Lung (tissue), 12 donors: ENCODE data around the gene RAB3C. TPM values are rescaled to one million over a fixed set of nuclear protein-coding genes. Genes with fewer than 3 reads are reported as not detected.

Experiments used
- ATAC-seq: fragments of 200-7000 bp; cut with Tn5 transposase; one replicate; pipeline ENCODE4 v1.9.1; 2020; ENCODE audit warnings: moderate number of reproducible peaks; ENCODE audit not compliant: insufficient read depth, low FRiP score
- DNase-seq, 3 donors: peaks; one replicate each; pipeline ENCODE4 v3.0.0-alpha.2; 2013 to 2017
- H3K27ac ChIP-seq, 2 donors: one replicate each; pipeline ENCODE4 v1.5.1; 2013; ENCODE audit warnings: mild to moderate bottlenecking in 2 of 2, moderate library complexity in 2 of 2, control low read depth in 1 of 2, inconsistent platforms in 1 of 2, low read depth in 1 of 2, low read length in 1 of 2
- H3K27me3 ChIP-seq, 3 donors: one replicate each; pipeline ENCODE4 v1.5.1; 2013; ENCODE audit warnings: low read length in 2 of 3; ENCODE audit not compliant: control insufficient read depth in 3 of 3, insufficient read depth in 3 of 3
- H3K36me3 ChIP-seq, 4 donors: one replicate each; pipeline ENCODE4 v1.5.1; 2013; ENCODE audit warnings: low read length in 4 of 4, mild to moderate bottlenecking in 1 of 4, moderate library complexity in 1 of 4; ENCODE audit not compliant: control insufficient read depth in 4 of 4, insufficient read depth in 4 of 4
- H3K4me1 ChIP-seq, 5 donors: one replicate each; pipeline ENCODE4 v1.5.1; 2013; ENCODE audit warnings: low read length in 5 of 5, mild to moderate bottlenecking in 2 of 5, moderate library complexity in 1 of 5; ENCODE audit not compliant: control insufficient read depth in 5 of 5, insufficient read depth in 5 of 5
- H3K4me3 ChIP-seq: one replicate; pipeline ENCODE4 v1.5.1; 2013; ENCODE audit warnings: mild to moderate bottlenecking, control low read depth, moderate library complexity
- H3K9ac ChIP-seq, 2 donors: one replicate each; pipeline ENCODE4 v1.5.1; 2013; ENCODE audit warnings: low read length in 2 of 2, control low read depth in 1 of 2; ENCODE audit not compliant: insufficient read depth in 1 of 2
- H3K9me3 ChIP-seq, 4 donors: one replicate each; pipeline ENCODE4 v1.5.1; 2013; ENCODE audit warnings: low read length in 3 of 4, mild to moderate bottlenecking in 1 of 4, moderate library complexity in 1 of 4; ENCODE audit not compliant: control insufficient read depth in 4 of 4, insufficient read depth in 3 of 4
- WGBS, 2 donors: extraction: QIAGEN DNeasy Blood & Tissue Kit; methylation state at CpG; one replicate each; pipeline ENCODE4 v1.1.7; 2013; 5-methylcytosine and 5-hydroxymethylcytosine counted together
- polyA plus RNA-seq, 2 donors: library from polyadenylated mRNA; stranded (reverse); fragments of 200-250 nt; gene quantifications; one replicate each; pipeline ENCODE4 v1.2.1, GENCODE V29; 2013
- total RNA-seq, 2 donors: library from RNA; depleted of rRNA in 1 of 2; stranded (reverse); fragments of >200 nt in 1 of 2; gene quantifications; one replicate each; pipeline ENCODE4 v1.2.1, GENCODE V29; 2014 to 2021
- TF ChIP-seq, protein P1 (sequence below): IDR thresholded peaks from 2 replicates; pipeline ENCODE4 v1.5.1; 2012; ENCODE audit warnings: mild to moderate bottlenecking; ENCODE audit errors: control extremely low read depth, extremely low read depth
- donor health status: control.
- donor health status: control.
- donor health status: Bipolar disorder and iron deficiency.
- donor health status: healthy.
- donor health status: DM: yes; HTN: yes; CAD: no.

RAB3C gene
- total and polyA plus RNA-seq, 4 donors, result 0.35 to 1.1 (median 0.86) TPM

GRCh38 chr5:58722160-58722559, 139.3 kb downstream of the RAB3C start:
- Histone ChIP-seq H3K27ac (no peak overlapping the region), H3K4me1 (peaks cover 0 to under 1% (median 0%) of the 10 kb centered on the region in 5 donors), H3K4me3 (no peak overlapping the region), H3K9ac (no peak overlapping the region), H3K9me3 (peaks cover 0 to 6% (median 2%) of the 10 kb centered on the region in 4 donors), H3K27me3 (no peaks in the 10 kb centered on the region), H3K36me3 (no peaks in the 10 kb centered on the region)
- TF ChIP-seq, protein P1, sequence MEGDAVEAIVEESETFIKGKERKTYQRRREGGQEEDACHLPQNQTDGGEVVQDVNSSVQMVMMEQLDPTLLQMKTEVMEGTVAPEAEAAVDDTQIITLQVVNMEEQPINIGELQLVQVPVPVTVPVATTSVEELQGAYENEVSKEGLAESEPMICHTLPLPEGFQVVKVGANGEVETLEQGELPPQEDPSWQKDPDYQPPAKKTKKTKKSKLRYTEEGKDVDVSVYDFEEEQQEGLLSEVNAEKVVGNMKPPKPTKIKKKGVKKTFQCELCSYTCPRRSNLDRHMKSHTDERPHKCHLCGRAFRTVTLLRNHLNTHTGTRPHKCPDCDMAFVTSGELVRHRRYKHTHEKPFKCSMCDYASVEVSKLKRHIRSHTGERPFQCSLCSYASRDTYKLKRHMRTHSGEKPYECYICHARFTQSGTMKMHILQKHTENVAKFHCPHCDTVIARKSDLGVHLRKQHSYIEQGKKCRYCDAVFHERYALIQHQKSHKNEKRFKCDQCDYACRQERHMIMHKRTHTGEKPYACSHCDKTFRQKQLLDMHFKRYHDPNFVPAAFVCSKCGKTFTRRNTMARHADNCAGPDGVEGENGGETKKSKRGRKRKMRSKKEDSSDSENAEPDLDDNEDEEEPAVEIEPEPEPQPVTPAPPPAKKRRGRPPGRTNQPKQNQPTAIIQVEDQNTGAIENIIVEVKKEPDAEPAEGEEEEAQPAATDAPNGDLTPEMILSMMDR, result no peak
- no peak for DNase-seq
- 94% methylated on average over 1 of the region's 1 CpG for WGBS, 2 donors
- ATAC-seq, result no peak

GRCh38 chr5:58724992-58725391, 142.1 kb downstream of the RAB3C start:
- H3K9ac ChIP-seq, result no peak overlapping the region
- no peaks in the 10 kb centered on the region for H3K4me1 ChIP-seq
- ATAC-seq (no peak), DNase-seq (no peak)
- no peaks in the 10 kb centered on the region for H3K27me3 ChIP-seq
- no peak overlapping the region for H3K27ac ChIP-seq
- no peaks in the 10 kb centered on the region for H3K36me3 ChIP-seq
- TF ChIP-seq, protein P1, result no peak
- H3K9me3 ChIP-seq, result peaks cover 0 to 6% (median 2%) of the 10 kb centered on the region in 4 donors
- WGBS, 2 donors, result 97 to 98% methylated on average over 2 of the region's 2 CpGs
- H3K4me3 ChIP-seq, result no peak overlapping the region

GRCh38 chr5:58731641-58732040, 148.8 kb downstream of the RAB3C start:
- WGBS, 2 donors, result 83 to 96% methylated on average over 1 of the region's 1 CpG
- Histone ChIP-seq H3K27me3 (no peaks in the 10 kb centered on the region), H3K4me3 (no peak overlapping the region), H3K36me3 (no peaks in the 10 kb centered on the region), H3K9ac (no peak overlapping the region), H3K27ac (no peak overlapping the region), H3K4me1 (peaks cover 0 to 4% (median 0%) of the 10 kb centered on the region in 5 donors), H3K9me3 (peaks cover 0 to 1% (median 0%) of the 10 kb centered on the region in 4 donors)
- TF ChIP-seq, protein P1, result no peak
- DNase-seq, result no peak
- no peak for ATAC-seq

- WGBS, 2 donors, result 75 to 83% methylated on average over 1 of the region's 1 CpG
- DNase-seq, result no peak
Observed at GRCh38 chr5:58735637-58736036, 152.8 kb downstream of the RAB3C start.

More at GRCh38 chr5:58735637-58736036, 152.8 kb downstream of the RAB3C start:
- TF ChIP-seq, protein P1, result no peak
- Histone ChIP-seq H3K9me3 (no peaks in the 10 kb centered on the region), H3K36me3 (no peaks in the 10 kb centered on the region), H3K27ac (no peak overlapping the region), H3K9ac (no peak overlapping the region), H3K27me3 (no peaks in the 10 kb centered on the region), H3K4me1 (no peaks in the 10 kb centered on the region), H3K4me3 (no peak overlapping the region)
- no peak for ATAC-seq
